Esophagus mucosa (tissue), 1 donor: ENCODE results near the gene DMKN. TPM values are rescaled to one million over a fixed set of nuclear protein-coding genes. Genes with fewer than 3 reads are reported as not detected.

Experiments
- ATAC-seq: fragments of 200-7000 bp; cut with Tn5 transposase; one replicate; pipeline ENCODE4 v1.9.1; 2020
- total RNA-seq: library from RNA; stranded (reverse); gene quantifications from one replicate; pipeline ENCODE4 v1.2.4, GENCODE V29; 2023
- donor health status: DM: yes; HTN: yes; CAD: no.

The DMKN gene
- total RNA-seq, 1 donor from 2014 or later: 406 TPM

DNA sequence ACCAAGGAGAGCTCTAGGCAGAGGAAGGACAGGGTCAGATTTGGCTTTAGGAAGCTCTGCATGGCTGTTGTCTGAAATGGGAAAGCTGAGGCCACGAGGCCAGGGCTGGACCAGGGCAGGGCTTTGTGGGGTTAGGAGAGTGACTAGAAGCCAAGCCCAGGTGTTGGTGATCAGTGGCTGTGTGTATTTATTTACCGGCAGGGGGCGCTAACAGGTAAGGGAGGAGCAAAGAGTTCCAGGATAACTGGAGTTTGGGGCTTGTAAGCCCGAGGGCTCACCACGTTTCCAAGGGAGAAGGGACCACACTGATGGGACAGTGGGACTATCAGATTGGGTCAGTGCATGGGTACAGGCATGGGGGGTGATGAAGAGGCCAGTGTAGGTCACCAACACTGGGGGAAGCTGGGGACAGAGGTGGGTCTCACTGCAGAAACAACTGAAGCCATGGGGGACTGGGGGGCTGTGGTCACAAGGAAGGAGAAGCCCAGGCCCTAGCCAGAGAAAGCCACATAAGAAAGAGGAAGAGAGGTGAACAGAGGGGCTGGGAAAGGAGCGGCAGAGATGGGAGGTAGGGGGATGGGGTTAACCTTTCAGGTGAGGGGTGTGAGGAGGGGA, 35.8 kb upstream of the DMKN start:
- peak; percentile 36 for ATAC-seq

- ATAC-seq: no peak
Measured at GRCh38 chr19:35546532-35546931, 33.1 kb upstream of the DMKN start.

DNA sequence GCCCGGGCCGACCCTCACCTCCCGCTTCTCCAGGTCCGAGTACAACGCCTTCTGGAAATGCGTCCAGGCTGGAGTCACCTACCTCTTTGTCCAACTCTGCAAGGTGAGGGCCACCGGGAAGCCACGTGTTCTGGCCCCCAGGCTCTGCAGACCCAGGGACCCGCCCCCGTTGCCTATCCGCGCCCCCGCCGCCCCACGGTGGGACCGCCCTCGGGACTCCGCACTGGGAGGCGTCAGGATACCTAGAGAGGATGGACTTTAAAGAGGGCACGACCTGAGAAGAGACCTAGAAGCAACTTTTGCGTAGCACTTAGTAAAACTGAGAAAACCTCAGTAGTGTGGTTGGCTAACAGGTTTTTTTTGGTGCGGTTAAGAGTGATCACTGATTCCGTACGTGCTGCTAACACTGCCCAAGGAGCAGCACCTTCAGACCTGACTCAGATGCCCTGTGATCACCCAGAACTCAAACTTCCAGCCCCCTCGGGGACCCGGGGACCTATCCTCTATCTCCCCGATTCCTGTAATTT, 32.5 kb upstream of the DMKN start:
- ATAC-seq: peak; percentile 42

- peak; percentile 91 for ATAC-seq
Measured at GRCh38 chr19:35545001-35545854, 31.8 kb upstream of the DMKN start, which contains the start of gene TMEM147. TSS of gene TMEM147 (plus strand) at chr19:35545626. CDS start at chr19:35545740, 114 bp downstream.

DNA sequence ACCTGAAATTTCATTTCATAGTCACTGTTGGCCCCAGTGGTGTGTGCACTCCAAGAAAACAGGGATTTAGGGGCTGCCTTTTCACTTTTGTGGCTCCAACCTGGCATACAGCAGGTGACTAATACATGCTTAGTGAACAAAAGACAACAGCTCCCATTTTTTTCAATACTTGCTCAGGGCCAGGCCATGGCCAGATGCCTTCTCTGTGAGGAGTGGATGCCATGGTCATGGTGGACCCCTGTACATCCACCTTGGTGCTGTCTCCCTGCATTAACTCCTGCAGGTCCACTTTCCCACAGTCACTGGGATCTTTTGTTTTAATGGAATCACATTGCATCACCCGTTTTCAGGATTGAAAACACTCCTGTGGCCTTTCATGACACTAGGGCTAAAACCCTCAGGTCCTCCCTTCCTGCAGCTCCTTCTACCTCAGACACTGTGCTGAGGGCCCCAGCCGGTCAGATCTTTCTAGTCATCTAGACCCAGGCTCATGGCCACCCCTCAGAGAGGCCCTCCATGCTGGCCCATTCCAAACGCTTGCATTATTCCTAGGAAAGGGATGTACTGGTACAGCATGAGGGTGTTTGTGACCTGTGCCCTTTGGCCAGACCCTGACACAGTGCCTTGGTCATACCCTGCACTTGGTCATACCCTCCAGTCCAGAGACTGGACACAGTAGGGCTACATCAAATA, 30.8 kb upstream of the DMKN start:
- no peak for ATAC-seq

DNA sequence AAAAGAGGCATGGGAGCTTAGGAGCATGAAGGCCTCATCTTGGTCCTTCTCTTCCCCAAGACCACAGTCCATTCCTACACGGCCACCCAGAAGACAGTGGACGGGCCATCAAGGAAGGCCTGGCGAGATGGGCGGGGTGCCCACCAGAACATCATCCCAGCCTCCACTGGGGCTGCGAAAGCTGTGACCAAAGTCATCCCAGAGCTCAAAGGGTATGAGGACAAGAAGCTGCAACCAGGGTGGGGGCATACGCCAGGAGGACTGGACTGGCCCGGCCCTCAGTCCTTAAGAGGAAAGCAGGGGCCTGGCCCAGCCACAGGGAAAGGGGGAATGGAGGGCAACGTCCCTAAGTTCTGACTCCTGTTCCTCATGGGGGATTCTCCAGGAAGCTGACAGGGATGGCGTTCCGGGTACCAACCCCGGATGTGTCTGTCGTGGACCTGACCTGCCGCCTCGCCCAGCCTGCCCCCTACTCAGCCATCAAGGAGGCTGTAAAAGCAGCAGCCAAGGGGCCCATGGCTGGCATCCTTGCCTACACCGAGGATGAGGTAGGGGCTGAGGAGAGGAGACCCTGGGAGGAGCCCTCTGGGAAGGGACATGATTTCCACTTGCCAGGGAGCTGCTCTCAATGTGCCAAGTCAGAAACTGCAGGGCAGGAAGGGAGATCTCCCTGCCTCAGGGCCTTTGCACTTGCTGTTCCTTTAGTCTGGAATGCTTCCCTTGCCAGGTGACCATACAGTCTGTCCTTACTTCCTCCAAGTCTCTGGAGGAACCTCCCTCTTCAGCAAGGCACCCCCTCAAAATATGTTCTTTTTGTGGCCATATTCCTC, 30.0 kb upstream of the DMKN start:
- ATAC-seq: no peak

DNA sequence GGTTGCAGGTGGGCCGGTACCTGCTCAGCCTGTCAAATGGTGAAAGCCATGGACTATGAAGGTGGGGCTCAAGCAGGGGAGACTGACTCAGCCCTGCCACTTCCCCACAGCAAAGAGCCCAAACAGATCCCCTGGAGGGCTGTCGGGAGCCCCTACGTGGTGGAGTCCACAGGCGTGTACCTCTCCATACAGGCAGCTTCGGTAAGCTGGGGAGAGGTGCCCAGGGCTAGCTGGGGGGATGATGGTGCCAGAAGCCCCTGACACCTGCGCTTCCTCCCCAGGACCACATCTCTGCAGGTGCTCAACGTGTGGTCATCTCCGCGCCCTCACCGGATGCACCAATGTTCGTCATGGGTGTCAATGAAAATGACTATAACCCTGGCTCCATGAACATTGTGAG, 28.8 kb upstream of the DMKN start:
- no peak for ATAC-seq

DNA sequence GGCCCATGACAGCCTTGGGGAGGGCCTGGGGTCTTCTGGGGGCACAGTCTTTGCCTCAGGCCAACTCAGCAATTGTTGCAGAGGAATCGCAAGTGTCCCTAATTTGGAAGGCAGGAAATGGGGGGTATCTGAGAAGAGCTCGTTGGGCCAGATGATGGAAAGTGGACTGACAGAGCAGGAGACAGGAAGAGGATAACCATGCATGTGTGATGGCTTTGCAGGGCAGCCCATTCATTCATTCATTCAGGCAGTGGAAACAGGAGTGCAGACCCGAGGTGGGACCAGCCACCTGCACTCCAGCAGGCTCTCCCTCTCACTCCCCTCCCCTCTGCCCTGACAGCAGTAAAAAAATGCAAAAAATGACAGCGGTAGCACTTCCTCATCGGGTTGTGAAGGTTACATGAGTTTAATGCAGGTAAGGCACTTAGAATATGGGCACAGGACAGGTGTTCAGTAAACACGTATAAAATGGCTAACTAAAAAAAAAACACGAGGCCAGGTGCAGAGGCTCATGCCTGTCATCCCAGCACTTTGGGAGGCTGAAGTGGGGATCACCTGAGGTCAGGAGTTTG, 27.0 kb upstream of the DMKN start:
- no peak for ATAC-seq

GRCh38 chr19:35539850-35540249, 26.4 kb upstream of the DMKN start:
- ATAC-seq: no peak

DNA sequence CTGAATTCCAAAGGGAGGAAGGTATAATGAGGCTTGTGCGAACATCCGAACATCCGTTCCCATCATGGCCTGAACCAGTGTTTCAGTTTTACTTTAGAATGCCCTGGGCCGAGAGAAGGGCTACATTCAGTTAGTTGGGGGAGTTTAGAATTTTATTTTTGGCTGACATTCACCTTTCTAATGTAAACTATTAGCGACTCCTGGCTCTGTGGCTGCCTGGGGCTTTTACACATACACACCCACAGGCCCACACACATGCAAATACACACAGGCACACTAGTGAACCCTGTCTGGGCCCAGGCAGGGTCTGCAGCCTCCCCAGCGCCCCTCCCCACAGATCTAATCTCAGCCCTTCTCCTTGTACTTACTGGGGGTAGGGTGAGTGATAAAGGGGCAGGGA, 25.9 kb upstream of the DMKN start:
- no peak for ATAC-seq

- ATAC-seq: no peak
Measured at GRCh38 chr19:35534803-35535480, 21.5 kb upstream of the DMKN start.

DNA sequence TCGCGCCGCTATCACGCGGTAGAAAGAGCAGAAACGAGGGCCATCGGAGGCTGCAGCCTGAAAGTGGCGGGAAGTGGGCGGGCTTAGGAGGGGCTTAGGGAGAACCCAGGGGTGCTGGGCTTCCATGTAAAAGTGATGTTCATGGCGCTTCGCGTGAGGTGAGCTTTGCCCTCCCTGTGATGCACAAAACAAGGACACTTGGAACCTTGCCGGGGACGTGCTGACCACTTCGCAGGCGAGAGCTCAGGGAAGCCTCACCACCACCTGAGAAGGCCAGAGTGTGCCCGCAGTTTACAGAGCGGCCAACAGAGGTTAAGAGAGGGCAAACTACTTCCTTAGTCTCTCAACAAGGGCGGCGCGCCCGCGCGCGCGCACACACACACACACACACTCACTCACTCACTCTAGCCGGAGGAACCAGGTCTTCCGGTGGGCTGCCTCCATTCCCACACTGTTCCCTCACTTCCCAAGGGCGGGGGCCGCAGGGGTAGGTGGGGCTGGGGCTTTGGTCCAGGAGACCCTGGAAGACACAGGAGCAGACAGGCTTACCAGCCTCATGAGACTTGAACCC, 20.5 kb upstream of the DMKN start:
- peak; percentile 58 for ATAC-seq

GRCh38 chr19:35533201-35533821, 19.9 kb upstream of the DMKN start, which contains the start of gene GAPDHS:
TSS of gene GAPDHS (plus strand) at chr19:35533456. CDS start at chr19:35533528, 72 bp downstream.
- ATAC-seq: no peak

- ATAC-seq: peak; percentile 31
Measured at GRCh38 chr19:35531291-35531690, 17.8 kb upstream of the DMKN start.

DNA sequence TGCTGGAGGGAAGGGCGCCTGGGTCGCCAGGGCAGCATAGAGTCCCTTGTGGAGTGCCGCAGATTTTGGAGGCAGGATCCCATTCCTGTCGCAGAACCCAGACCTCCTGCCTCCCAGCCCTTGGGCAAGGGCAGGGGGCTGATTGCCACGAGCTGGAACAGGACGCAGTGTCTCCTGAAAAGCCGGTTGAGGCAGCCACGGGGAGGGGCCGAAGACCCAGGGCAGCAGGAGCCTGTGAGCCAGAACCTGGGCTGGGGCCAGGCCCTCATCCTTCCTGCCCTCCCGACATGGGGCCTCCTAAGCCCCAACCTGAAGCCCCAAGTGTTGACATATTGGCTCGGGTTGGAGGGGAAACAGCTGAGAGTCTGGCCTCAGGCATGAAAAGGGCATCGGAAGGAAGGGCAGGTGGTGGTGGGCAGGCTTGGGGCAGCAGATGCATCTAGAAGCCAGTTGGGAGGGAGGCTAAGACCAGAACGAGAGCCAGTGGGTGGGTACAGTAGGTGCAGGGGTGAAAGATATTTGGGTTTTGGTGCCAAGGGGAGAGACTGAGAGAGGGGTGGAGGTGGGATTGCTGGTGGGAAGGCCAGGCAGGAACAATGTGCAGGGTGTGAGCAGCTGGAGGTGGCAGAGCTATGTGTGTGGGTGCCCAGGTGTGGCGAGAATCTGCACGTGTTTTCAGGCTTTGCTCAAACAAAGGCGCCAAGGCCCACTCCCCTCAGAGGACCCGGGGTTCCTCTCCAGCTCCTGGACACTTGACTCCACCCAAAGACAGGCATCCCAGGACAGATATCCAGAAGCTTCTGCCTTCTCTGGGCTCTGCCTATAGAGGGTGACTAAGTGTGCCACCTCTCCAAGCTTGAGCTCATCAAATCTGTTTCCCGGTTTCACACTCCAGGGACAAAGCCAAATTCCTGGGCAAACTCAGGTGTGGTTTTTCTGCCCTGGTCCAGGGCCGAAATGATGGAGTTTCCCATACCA, 16.1 kb upstream of the DMKN start:
- ATAC-seq: peak; percentile 68

GRCh38 chr19:35528218-35529038, 15.0 kb upstream of the DMKN start, which contains the start of gene SBSN:
TSS of gene SBSN (minus strand) at chr19:35528311. CDS start at chr19:35528281, 30 bp downstream.
- ATAC-seq: peak; percentile 82

DNA sequence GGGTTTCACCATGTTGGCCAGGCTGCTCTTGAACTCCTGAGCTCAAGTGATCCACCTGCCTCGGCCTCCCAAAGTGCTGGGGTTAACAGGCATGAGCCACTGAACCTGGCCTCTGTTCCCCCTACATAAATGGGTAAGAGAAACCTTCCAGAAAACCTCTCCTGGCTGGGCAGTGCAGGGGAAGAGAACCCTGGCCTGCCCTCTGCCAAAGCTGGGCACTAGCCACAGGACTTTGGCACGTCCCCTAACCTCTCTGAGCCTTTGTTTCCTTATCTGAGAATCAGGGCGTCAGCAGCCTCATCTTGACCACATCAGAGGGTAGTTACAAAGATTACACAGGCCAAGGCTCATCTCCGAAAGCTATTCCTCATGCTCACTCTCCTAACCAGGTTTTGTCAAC, 12.4 kb upstream of the DMKN start:
- no peak for ATAC-seq
